HAP-1 (cell line): Measurements from ENCODE around the gene FAM81A.
"Not testable (repeated sequence)": the region's sequence is repeated elsewhere in the genome, so short reads cannot be mapped to it uniquely, and the experiment has no call there.

ENCODE experiments used
- DNase-seq, 2 experiments: peaks; one replicate each; pipeline ENCODE4 v3.0.0-alpha.2; 2016 to 2020; ENCODE audit warnings: low spot score in 2 of 2
- H3K27me3 ChIP-seq: fragments of 250-450 bp; sonication (Bioruptor Pico); 2 replicates; pipeline ENCODE4 v1.5.1; 2020; ENCODE audit warnings: low read depth, mild to moderate bottlenecking, moderate library complexity
- H3K36me3 ChIP-seq: fragments of 250-450 bp; sonication (Bioruptor Pico); replicated peaks from 2 replicates; pipeline ENCODE4 v1.5.1; 2020; ENCODE audit warnings: mild to moderate bottlenecking
- H3K4me1 ChIP-seq: fragments of 250-450 bp; sonication (Bioruptor Pico); 2 replicates; pipeline ENCODE4 v1.5.1; 2020; ENCODE audit warnings: mild to moderate bottlenecking
- H3K4me3 ChIP-seq: fragments of 250-450 bp; sonication (Bioruptor Pico); 2 replicates; pipeline ENCODE4 v1.5.1; 2020; ENCODE audit warnings: mild to moderate bottlenecking, moderate library complexity
- H3K9me3 ChIP-seq: fragments of 250-450 bp; sonication (Bioruptor Pico); 2 replicates; pipeline ENCODE4 v1.5.1; 2020; ENCODE audit warnings: mild to moderate bottlenecking, moderate library complexity
- in situ Hi-C: fragments of 300-500 bp; cut with MboI; formaldehyde crosslinking; loops from 3 replicates; pipeline ENCODE4 v1.14.3; 2020; ENCODE audit warnings: low sequenced_read_pairs, inconsistent platforms, mixed read lengths

Gene FAM81A

GRCh38 chr15:59439576-59439975, 1.6 kb downstream of the FAM81A start:
- no peak for DNase-seq
- Histone ChIP-seq H3K27me3 (peaks cover 15% of the 10 kb centered on the region), H3K4me1 (peaks cover 13% of the 10 kb centered on the region), H3K9me3 (no peaks in the 10 kb centered on the region), H3K4me3 (no peak overlapping the region), H3K36me3 (no peaks in the 10 kb centered on the region; the same call in 1 of the 2 replicates)
- in situ Hi-C loops = no loop called here

DNA sequence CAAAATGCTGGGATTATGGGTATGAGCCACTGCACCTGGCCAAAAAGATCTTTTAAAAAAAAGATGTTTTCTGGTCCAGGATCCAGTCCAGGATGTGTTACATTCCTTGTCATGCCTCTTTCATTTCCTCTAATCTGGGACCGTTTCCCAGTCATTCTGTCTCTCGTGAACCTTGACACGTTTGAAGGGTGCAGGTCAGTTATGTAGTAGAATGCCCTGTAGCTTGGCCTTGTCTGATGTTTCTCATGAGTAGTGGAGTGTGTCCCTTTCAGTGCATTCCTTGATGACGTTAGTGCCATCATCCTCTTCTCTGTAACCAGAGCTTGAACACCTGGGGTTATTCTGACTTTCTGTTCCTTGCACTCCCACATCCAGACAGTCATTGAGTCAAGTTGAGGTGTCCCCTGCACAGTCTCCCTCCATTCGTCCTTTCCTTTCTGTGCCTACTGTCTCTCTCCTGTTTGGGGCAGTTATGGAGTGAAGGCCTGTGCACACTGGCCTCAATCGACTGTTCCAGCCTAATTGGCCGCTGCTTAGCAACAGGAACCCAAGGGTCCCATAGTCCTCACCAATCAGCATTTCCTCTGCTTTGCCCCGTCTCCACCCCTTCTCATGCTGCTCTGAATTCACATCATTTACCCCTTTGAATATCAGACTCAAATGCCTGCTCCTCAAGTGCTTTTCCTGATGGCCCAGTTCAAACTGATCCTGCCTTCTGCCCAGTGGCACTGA, 5.5 kb downstream of the FAM81A start:
- no peak overlapping the region for H3K4me3 ChIP-seq
- no peaks in the 10 kb centered on the region for H3K9me3 ChIP-seq
- no peak for DNase-seq
- H3K27me3 ChIP-seq = no peaks in the 10 kb centered on the region
- H3K36me3 ChIP-seq = no peaks in the 10 kb centered on the region; the same call in 1 of the 2 replicates
- in situ Hi-C loops = no loop called here
- no peaks in the 10 kb centered on the region; the same call in 1 of the 2 replicates for H3K4me1 ChIP-seq

DNA sequence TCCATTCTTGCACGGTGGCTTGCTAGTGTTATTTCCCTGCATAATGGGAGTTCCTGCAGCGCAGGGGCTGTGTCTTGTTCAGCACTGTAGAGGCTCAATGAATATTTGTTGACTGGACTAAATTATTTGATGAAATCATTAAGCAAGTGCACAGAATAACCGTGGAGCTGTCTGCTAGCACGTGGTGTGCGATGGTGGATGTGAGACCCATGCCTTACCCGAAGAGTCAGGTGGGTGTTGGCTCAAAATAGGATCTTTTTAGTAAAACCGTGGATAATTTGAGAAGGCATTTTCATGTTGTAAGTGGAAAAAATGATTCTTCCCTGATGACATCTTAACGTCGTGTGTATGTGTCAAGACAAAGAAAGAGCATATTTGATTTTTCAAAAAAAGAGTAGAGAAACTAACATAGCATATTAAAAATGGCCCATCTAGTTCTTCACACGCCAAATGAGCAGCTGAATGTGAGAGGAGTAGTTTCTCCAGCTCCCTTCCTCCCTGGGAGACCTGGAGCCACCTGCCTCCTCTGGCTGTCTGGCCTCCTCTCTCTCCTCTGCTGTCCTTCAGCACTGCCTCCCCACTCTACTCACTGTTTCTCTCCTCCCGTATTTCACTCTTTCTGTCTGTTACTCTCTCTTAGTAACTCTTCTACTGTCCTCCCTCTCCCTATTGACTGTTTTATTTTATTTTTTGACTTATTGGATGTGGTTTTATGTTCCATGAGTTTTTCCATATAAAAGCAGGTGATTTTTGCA, 6.3 kb downstream of the FAM81A start:
- Histone ChIP-seq H3K27me3 (no peaks in the 10 kb centered on the region), H3K36me3 (no peaks in the 10 kb centered on the region; the same call in 1 of the 2 replicates), H3K4me1 (no peaks in the 10 kb centered on the region), H3K4me3 (no peak overlapping the region), H3K9me3 (no peaks in the 10 kb centered on the region)
- DNase-seq = no peak
- in situ Hi-C loops = no loop called here

GRCh38 chr15:59444980-59445545, 7.1 kb downstream of the FAM81A start:
- H3K36me3 ChIP-seq = no peaks in the 10 kb centered on the region; the same call in 1 of the 2 replicates
- H3K4me1 ChIP-seq = no peaks in the 10 kb centered on the region
- in situ Hi-C loops = no loop called here
- no peaks in the 10 kb centered on the region for H3K9me3 ChIP-seq
- no peak for DNase-seq
- H3K27me3 ChIP-seq = no peaks in the 10 kb centered on the region
- H3K4me3 ChIP-seq = no peak overlapping the region

DNA sequence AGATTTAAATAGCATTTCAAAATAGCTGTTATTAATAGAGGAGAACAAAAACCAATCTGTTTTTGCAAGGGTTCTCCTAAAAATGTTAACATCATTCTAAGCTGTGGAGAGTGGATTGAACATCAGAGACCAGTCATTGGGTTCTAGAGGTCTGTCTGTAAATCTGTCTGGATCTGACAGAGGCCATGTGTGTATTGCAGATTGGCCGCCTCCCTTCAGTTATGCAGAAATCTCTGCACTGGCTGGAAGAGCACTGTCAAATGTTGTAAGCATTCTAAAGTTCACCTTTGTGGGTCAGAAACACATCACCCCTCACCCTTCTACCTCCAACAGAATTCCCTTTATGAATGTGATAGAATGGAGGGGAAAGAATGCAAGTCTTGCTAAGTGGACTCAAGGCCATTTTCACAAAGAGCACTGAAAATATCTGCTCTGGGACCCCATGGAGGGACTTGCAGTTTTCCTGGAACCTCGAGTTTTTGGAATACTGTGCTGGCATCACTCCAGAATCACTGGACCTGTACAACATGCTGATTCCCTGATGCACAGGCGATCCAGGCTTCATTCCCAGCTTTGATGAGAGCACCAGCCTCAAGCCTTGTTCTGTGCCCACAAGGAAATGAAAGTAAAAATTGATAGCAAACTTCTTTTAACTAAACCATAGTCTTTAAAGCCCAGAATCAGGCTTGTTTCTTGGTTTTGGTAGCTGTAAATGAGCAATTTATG, 8.4 kb downstream of the FAM81A start:
- Histone ChIP-seq H3K4me3 (no peak overlapping the region), H3K27me3 (no peaks in the 10 kb centered on the region), H3K4me1 (no peaks in the 10 kb centered on the region), H3K36me3 (no peaks in the 10 kb centered on the region), H3K9me3 (no peaks in the 10 kb centered on the region)
- no peak for DNase-seq
- in situ Hi-C loops = no loop called here

- no peak for DNase-seq
- Histone ChIP-seq H3K4me3 (no peak overlapping the region), H3K27me3 (no peaks in the 10 kb centered on the region), H3K4me1 (no peaks in the 10 kb centered on the region), H3K9me3 (no peaks in the 10 kb centered on the region), H3K36me3 (no peaks in the 10 kb centered on the region)
- in situ Hi-C loops = no loop called here
Measured at GRCh38 chr15:59447367-59447766, 9.4 kb downstream of the FAM81A start.

GRCh38 chr15:59448871-59449270, 10.9 kb downstream of the FAM81A start:
- in situ Hi-C loops = no loop called here
- no peak for DNase-seq
- Histone ChIP-seq H3K9me3 (no peaks in the 10 kb centered on the region), H3K27me3 (no peaks in the 10 kb centered on the region), H3K4me3 (no peak overlapping the region), H3K36me3 (no peaks in the 10 kb centered on the region), H3K4me1 (no peaks in the 10 kb centered on the region)

- no peak for DNase-seq
- Histone ChIP-seq H3K27me3 (no peaks in the 10 kb centered on the region), H3K4me3 (no peak overlapping the region), H3K9me3 (no peaks in the 10 kb centered on the region), H3K36me3 (no peaks in the 10 kb centered on the region), H3K4me1 (no peaks in the 10 kb centered on the region)
- in situ Hi-C loops = no loop called here
Measured at GRCh38 chr15:59453474-59454215, 15.7 kb downstream of the FAM81A start.

DNA sequence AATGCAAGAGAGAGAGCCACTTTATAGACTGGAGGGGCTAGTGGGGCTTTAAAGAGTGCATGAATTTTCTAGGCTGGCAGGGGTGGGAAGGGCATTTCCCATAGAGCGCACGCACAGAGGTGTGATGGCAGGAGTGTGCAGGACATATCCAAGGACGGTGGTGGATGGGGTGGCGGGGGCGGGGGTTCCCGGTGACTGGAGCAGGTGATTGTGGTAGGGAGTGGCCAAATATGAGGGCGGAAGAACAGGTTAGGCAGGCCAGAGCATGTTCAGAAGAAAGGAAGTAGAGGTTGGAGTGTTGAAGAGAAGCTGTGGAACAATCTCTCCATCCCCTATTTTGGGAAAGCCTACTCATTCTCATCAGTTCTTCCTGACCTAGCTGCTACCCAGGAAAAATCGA, 18.1 kb downstream of the FAM81A start:
- DNase-seq = no peak
- Histone ChIP-seq H3K36me3 (no peaks in the 10 kb centered on the region), H3K4me3 (no peak overlapping the region), H3K4me1 (no peaks in the 10 kb centered on the region), H3K9me3 (no peaks in the 10 kb centered on the region), H3K27me3 (no peaks in the 10 kb centered on the region)
- in situ Hi-C loops = no loop called here

- Histone ChIP-seq H3K4me3 (no peak overlapping the region), H3K27me3 (no peaks in the 10 kb centered on the region), H3K9me3 (no peaks in the 10 kb centered on the region), H3K4me1 (no peaks in the 10 kb centered on the region), H3K36me3 (no peaks in the 10 kb centered on the region)
- in situ Hi-C loops = no loop called here
- DNase-seq = no peak
Measured at GRCh38 chr15:59457103-59457502, 19.1 kb downstream of the FAM81A start.

DNA sequence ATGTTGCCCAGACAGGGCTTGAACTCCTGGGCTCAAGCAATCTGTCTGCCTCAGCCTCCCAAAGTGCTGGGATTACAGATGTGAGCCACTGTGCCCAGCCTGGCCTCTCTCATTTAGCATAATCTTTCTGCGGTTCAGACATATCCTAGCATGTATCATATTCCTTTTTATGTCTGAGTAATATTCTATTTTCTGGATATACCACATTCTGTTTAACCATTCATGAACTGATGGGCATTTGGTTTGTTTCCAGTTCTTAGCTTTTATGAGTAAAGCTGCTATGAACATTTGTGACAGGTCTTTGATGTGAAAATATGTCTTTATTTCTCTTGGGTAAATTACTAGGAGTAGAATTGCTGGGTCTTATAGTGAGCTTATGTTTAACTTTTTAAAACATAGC, 23.5 kb downstream of the FAM81A start:
- Histone ChIP-seq H3K4me1 (no peaks in the 10 kb centered on the region), H3K4me3 (no peak overlapping the region), H3K36me3 (no peaks in the 10 kb centered on the region), H3K9me3 (no peaks in the 10 kb centered on the region), H3K27me3 (no peaks in the 10 kb centered on the region)
- in situ Hi-C loops = no loop called here
- DNase-seq = no peak

- Histone ChIP-seq H3K27me3 (no peaks in the 10 kb centered on the region), H3K36me3 (no peaks in the 10 kb centered on the region), H3K4me1 (no peaks in the 10 kb centered on the region), H3K4me3 (no peak overlapping the region), H3K9me3 (no peaks in the 10 kb centered on the region)
- DNase-seq = no peak
- in situ Hi-C loops = no loop called here
Measured at GRCh38 chr15:59473226-59473625, 35.2 kb downstream of the FAM81A start.

- in situ Hi-C loops = loop anchor here (25.0 kb wide), 1 partner anchor 1238 kb away; no protein-coding TSS in a partner anchor
- not testable (repeated sequence) for H3K27me3 ChIP-seq
Measured at GRCh38 chr15:59475161-59475560, 37.2 kb downstream of the FAM81A start.

More at GRCh38 chr15:59475161-59475560, 37.2 kb downstream of the FAM81A start:
- not testable (repeated sequence) for H3K4me3 ChIP-seq, H3K4me1 ChIP-seq, DNase-seq, H3K36me3 ChIP-seq, H3K9me3 ChIP-seq
